HepG2 (cell line): ENCODE results near the gene NINL. TPM values are rescaled to one million over a fixed set of nuclear protein-coding genes. Genes with fewer than 3 reads are reported as not detected.

Experiments used
- ATAC-seq: fragments of 200-7000 bp; cut with Tn5 transposase; 3 replicates; pipeline ENCODE4 v1.9.1; 2020; ENCODE audit warnings: mild to moderate bottlenecking, moderate library complexity
- BruUV-seq: library from RNA; stranded (reverse); fragments of 400-500 nt; replicated peaks from 2 replicates; lab custom pipeline; 2021; lab: Mats Ljungman, UMichigan
- CTCF ChIA-PET: fragments of 300-600 bp; formaldehyde crosslinking; extraction: SDS; loops from one replicate; lab custom pipeline; 2021; ENCODE audit warnings: low total read pairs, inconsistent platforms, low intra/inter-chr PET ratio; lab: Yijun Ruan, JAX
- POLR2A ChIA-PET: fragments of 350-600 bp; sonication (Branson Sonifier 250); formaldehyde crosslinking; loops from one replicate; lab custom pipeline; 2020; ENCODE audit warnings: antibody characterized with exemption, inconsistent platforms; lab: Yijun Ruan, JAX
- DNase-seq: peaks from one replicate; pipeline ENCODE4 v3.0.0-alpha.2; 2015; ENCODE audit warnings: low spot score
- FAIRE-seq: peaks from 3 replicates; lab custom pipeline; 2011; peaks lifted over from hg19 to GRCh38; lab: Jason Lieb, UNC
- H2AFZ ChIP-seq: one replicate; pipeline ENCODE4 v1.6.1; 2011; ENCODE audit warnings: low read length, inconsistent platforms
- H3K27ac ChIP-seq: fragments of 300-600 bp; 3 replicates; pipeline ENCODE4 v1.8.0; 2011; ENCODE audit warnings: mixed run types, mild to moderate bottlenecking, mixed read lengths, low read length, inconsistent platforms; ENCODE audit not compliant: insufficient read depth; ENCODE audit errors: extremely low read length
- H3K27me3 ChIP-seq, 2 experiments: fragments of 200-600 bp in 1 of 2; 2 replicates in 1 of 2; 3 replicates in 1 of 2; pipeline versions ENCODE4 v1.6.0 to v1.8.0; 2011; ENCODE audit warnings: low read length in 2 of 2, mild to moderate bottlenecking in 2 of 2, moderate library complexity in 2 of 2, inconsistent platforms in 1 of 2; ENCODE audit not compliant: insufficient read depth in 2 of 2, control insufficient read depth in 1 of 2
- H3K36me3 ChIP-seq, 2 experiments: fragments of 200-600 bp in 1 of 2; replicated peaks in 1 of 2; 2 replicates in 1 of 2; 3 replicates in 1 of 2; pipeline versions ENCODE4 v1.5.1 to v1.8.0; 2011; ENCODE audit warnings: low read length in 2 of 2, inconsistent platforms in 1 of 2; ENCODE audit not compliant: insufficient read depth in 2 of 2, control insufficient read depth in 1 of 2
- H3K4me1 ChIP-seq: 2 replicates; pipeline ENCODE4 v1.5.1; 2012; ENCODE audit warnings: low read length, inconsistent platforms; ENCODE audit not compliant: insufficient read depth
- H3K4me2 ChIP-seq: 2 replicates; pipeline ENCODE4 v1.6.0; 2011; ENCODE audit warnings: low read depth, low read length, inconsistent platforms
- H3K4me3 ChIP-seq, 3 experiments: fragments of 200-600 bp in 1 of 3; sonication (generic), shearing (Covaris generic) in 1 of 3; replicated peaks in 1 of 3; 2 replicates each; pipeline ENCODE4 v1.5.1; 2011 to 2016; ENCODE audit warnings: low read length in 3 of 3, inconsistent platforms in 2 of 3, low read depth in 2 of 3, mild to moderate bottlenecking in 2 of 3, control low read depth in 1 of 3, mixed read lengths in 1 of 3; ENCODE audit not compliant: insufficient read depth in 1 of 3
- H3K79me2 ChIP-seq: one replicate; pipeline ENCODE4 v1.6.1; 2011; ENCODE audit warnings: low read length, inconsistent platforms; ENCODE audit not compliant: insufficient read depth
- H3K9ac ChIP-seq: 2 replicates; pipeline ENCODE4 v1.6.0; 2011; ENCODE audit warnings: mild to moderate bottlenecking, low read depth, low read length, inconsistent platforms; ENCODE audit not compliant: insufficient read depth
- H3K9me3 ChIP-seq: 2 replicates; pipeline ENCODE4 v1.5.1; 2012; ENCODE audit warnings: mild to moderate bottlenecking, low read length
- H4K20me1 ChIP-seq: 2 replicates; pipeline ENCODE4 v1.6.0; 2011; ENCODE audit warnings: inconsistent platforms, mild to moderate bottlenecking, low read length, moderate library complexity; ENCODE audit not compliant: insufficient read depth
- GFI1 ChIP-seq: sonication (generic); formaldehyde crosslinking; IDR thresholded peaks from 2 replicates; pipeline ENCODE4 v1.5.0; 2020; ENCODE audit warnings: missing genetic modification reagents, mild to moderate bottlenecking, borderline replicate concordance
- JDP2 ChIP-seq: sonication (generic); formaldehyde crosslinking; IDR thresholded peaks from 2 replicates; pipeline ENCODE4 v1.8.1; 2022; ENCODE audit warnings: missing genetic modification reagents, borderline replicate concordance
- NR3C1 ChIP-seq: sonication (generic); formaldehyde crosslinking; IDR thresholded peaks from 2 replicates; pipeline ENCODE4 v1.4.0; 2020; ENCODE audit warnings: missing genetic modification reagents
- RXRB ChIP-seq: IDR thresholded peaks from 2 replicates; pipeline ENCODE4 v1.6.1; 2016; ENCODE audit warnings: borderline replicate concordance, missing genetic modification reagents, missing compliant biosample characterization
- SATB2 ChIP-seq: sonication (generic); formaldehyde crosslinking; IDR thresholded peaks from 2 replicates; pipeline ENCODE4 v1.5.0; 2020; ENCODE audit warnings: missing genetic modification reagents
- SMAD9 ChIP-seq: sonication (generic); formaldehyde crosslinking; IDR thresholded peaks from 2 replicates; pipeline ENCODE4 v1.5.1; 2020; ENCODE audit warnings: mild to moderate bottlenecking, missing genetic modification reagents
- SMC3 ChIP-seq: IDR thresholded peaks from 2 replicates; pipeline ENCODE4 v1.6.1; 2011; ENCODE audit warnings: low read length, improper control_type of control experiment
- SNAPC2 ChIP-seq: sonication (generic); formaldehyde crosslinking; IDR thresholded peaks from 2 replicates; pipeline ENCODE4 v1.8.1; 2022; ENCODE audit warnings: mild to moderate bottlenecking, missing genetic modification reagents
- ZNF501 ChIP-seq: sonication (generic); formaldehyde crosslinking; IDR thresholded peaks from 2 replicates; pipeline ENCODE4 v1.5.1; 2020; ENCODE audit warnings: mild to moderate bottlenecking, moderate library complexity, missing genetic modification reagents
- WGBS: methylation state at CpG from one replicate; pipeline ENCODE4 v1.1.6; 2017; ENCODE audit warnings: low lambda C conversion rate; 5-methylcytosine and 5-hydroxymethylcytosine counted together
- in situ Hi-C: cut with HindIII; loops from 2 replicates; pipeline ENCODE4 v1.10.0; 2017; ENCODE audit warnings: low pct_unique_long_range_greater_than_20kb; ENCODE audit not compliant: extremely low pct_ligation_motif_present
- intact Hi-C: fragments of 100-400 bp; cut with micrococcal nuclease; formaldehyde crosslinking; loops from one replicate; pipeline ENCODE4 v1.10.0; 2022; ENCODE audit not compliant: unreplicated experiment
- polyA plus RNA-seq, 8 experiments: library from polyadenylated mRNA; depleted of rRNA in 3 of 8; stranded (reverse) in 7 of 8; unstranded in 1 of 8; fragments of >200 nt; fragmentation: Illumina TruSeq in 4 of 8; extraction: Trizol in 4 of 8; gene quantifications; 2 replicates each; pipeline versions ENCODE4 v1.2.1 to v1.2.3, GENCODE V29; 2011 to 2016; ENCODE audit warnings: low read depth in 4 of 8, missing spikeins in 1 of 8, mixed read lengths in 1 of 8; ENCODE audit not compliant: insufficient read depth in 1 of 8
- total RNA-seq, 5 experiments: library from RNA; depleted of rRNA; stranded (reverse); fragments of >200 nt; fragmentation: Illumina TruSeq; extraction: Trizol; gene quantifications; 2 replicates each; pipeline ENCODE4 v1.2.3, GENCODE V29; 2016; ENCODE audit warnings: low read depth in 1 of 5
- TF ChIP-seq, protein P1 (sequence below): sonication (generic); formaldehyde crosslinking; conservative IDR thresholded peaks from 2 replicates; pipeline ENCODE4 v1.8.1; 2023; ENCODE audit warnings: missing genetic modification reagents
- TF ChIP-seq, protein P2 (sequence below): fragments of 450-650 bp; IDR thresholded peaks from 2 replicates; pipeline ENCODE4 v1.6.1; 2017; ENCODE audit warnings: mild to moderate bottlenecking
- TF ChIP-seq, protein P3 (sequence below): sonication (generic); formaldehyde crosslinking; IDR thresholded peaks from 2 replicates; pipeline ENCODE4 v1.4.0; 2020; ENCODE audit warnings: missing genetic modification reagents
- TF ChIP-seq, protein P4 (sequence below): sonication (generic); formaldehyde crosslinking; IDR thresholded peaks from 2 replicates; pipeline ENCODE4 v1.8.1; 2022; ENCODE audit warnings: mild to moderate bottlenecking, missing genetic modification reagents

NINL gene
- total and polyA plus RNA-seq, 2 of the 13 experiments (the other 11 are each of a cell fraction or from before 2014, with no cell fraction given), result 32.3 to 34.3 TPM

DNA sequence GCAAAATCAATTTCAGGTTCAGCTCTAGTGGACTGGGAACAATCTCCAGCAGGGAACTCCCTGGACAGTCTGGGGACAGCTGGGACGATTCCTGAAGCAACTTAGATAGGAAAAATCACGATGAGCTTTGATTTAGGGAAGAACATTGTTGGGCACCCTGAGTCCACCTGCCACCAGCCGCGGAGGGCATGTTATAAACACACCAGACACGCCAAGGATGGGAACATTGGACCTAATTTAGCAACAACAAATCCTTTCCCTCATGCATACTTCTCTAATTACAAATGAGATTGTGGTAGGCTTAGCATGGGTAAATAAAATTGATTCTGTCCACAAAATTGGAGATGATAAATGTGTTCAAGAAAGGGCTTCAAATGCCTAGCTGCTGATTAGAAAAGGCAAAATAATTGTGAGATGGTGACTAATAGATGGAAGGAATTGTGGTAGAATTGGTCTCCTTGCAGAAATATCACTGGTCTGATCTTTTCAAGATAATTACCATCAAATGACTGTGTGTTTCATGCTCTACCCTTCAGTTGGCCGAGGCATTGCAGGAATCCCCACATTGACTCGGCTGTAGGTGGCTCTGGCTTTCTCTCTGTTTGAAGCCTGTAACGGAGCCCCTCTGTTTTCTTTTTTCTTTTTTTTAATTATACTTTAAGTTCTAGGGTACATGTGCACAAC is 44.6 kb upstream of the NINL start:
- H3K79me2 ChIP-seq, result peaks cover 7% of the 10 kb centered on the region
- ATAC-seq, result no peak
- BruUV-seq, result no TSS peak

DNA sequence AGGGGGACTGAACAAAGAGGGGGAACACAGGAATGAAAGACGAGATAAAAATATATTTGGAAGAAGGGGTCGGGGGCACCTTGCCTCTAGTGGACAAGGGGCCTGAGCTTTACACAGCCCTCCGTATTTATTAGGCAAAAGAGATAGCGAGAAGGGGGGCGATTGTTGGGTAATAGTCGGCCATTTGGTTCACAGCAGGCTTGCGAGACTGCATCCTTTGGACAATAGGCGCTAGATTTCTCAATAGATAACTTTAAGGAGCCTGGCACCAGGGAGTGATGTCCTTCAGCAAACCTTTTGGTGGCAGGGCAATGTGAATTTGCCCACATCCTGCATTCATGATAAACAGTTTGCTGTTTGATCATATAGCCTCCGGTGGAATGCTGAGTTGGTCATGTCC is 41.4 kb upstream of the NINL start:
- in situ Hi-C loops (no loop called here), intact Hi-C loops (no loop called here)
- WGBS, result 93% methylated on average over 9 of the region's 9 CpGs
- DNase-seq (no peak), ATAC-seq (no peak), FAIRE-seq (no peak)
- H3K9ac ChIP-seq, result no peak overlapping the region
- no peaks in the 10 kb centered on the region; a peak in 1 of 5 replicates for H3K27me3 ChIP-seq
- H4K20me1 ChIP-seq, result 0 out of 2 replicates have a peak, but pooled peaks cover 2% of the 10 kb centered on the region
- H3K27ac ChIP-seq, result no peak overlapping the region
- ChIA-PET POLR2A (interaction anchor here (1.9 kb wide), 1 partner anchor 43 kb away, joined by 6 read pairs; no protein-coding TSS in a partner anchor), CTCF (no interaction called here)
- no peak overlapping the region for H3K4me2 ChIP-seq
- H3K36me3 ChIP-seq, result no peaks in the 10 kb centered on the region
- no peak overlapping the region for H2AFZ ChIP-seq
- peaks cover 26% of the 10 kb centered on the region for H3K4me1 ChIP-seq
- no TSS peak for BruUV-seq
- peaks cover 30% of the 10 kb centered on the region for H3K79me2 ChIP-seq
- no peak overlapping the region for H3K4me3 ChIP-seq
- H3K9me3 ChIP-seq, result no peaks in the 10 kb centered on the region
- TF ChIP-seq NR3C1 (no peak), RXRB (no peak), GFI1 (CRISPR knock-in tag) (no peak)
- TF ChIP-seq, protein P1, sequence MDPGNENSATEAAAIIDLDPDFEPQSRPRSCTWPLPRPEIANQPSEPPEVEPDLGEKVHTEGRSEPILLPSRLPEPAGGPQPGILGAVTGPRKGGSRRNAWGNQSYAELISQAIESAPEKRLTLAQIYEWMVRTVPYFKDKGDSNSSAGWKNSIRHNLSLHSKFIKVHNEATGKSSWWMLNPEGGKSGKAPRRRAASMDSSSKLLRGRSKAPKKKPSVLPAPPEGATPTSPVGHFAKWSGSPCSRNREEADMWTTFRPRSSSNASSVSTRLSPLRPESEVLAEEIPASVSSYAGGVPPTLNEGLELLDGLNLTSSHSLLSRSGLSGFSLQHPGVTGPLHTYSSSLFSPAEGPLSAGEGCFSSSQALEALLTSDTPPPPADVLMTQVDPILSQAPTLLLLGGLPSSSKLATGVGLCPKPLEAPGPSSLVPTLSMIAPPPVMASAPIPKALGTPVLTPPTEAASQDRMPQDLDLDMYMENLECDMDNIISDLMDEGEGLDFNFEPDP (CRISPR knock-in tag), result 0 out of 2 replicates have a peak, but pooled peaks have one; percentile 13
- TF ChIP-seq, protein P2, sequence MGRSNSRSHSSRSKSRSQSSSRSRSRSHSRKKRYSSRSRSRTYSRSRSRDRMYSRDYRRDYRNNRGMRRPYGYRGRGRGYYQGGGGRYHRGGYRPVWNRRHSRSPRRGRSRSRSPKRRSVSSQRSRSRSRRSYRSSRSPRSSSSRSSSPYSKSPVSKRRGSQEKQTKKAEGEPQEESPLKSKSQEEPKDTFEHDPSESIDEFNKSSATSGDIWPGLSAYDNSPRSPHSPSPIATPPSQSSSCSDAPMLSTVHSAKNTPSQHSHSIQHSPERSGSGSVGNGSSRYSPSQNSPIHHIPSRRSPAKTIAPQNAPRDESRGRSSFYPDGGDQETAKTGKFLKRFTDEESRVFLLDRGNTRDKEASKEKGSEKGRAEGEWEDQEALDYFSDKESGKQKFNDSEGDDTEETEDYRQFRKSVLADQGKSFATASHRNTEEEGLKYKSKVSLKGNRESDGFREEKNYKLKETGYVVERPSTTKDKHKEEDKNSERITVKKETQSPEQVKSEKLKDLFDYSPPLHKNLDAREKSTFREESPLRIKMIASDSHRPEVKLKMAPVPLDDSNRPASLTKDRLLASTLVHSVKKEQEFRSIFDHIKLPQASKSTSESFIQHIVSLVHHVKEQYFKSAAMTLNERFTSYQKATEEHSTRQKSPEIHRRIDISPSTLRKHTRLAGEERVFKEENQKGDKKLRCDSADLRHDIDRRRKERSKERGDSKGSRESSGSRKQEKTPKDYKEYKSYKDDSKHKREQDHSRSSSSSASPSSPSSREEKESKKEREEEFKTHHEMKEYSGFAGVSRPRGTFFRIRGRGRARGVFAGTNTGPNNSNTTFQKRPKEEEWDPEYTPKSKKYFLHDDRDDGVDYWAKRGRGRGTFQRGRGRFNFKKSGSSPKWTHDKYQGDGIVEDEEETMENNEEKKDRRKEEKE, result no peak
- TF ChIP-seq, protein P3, sequence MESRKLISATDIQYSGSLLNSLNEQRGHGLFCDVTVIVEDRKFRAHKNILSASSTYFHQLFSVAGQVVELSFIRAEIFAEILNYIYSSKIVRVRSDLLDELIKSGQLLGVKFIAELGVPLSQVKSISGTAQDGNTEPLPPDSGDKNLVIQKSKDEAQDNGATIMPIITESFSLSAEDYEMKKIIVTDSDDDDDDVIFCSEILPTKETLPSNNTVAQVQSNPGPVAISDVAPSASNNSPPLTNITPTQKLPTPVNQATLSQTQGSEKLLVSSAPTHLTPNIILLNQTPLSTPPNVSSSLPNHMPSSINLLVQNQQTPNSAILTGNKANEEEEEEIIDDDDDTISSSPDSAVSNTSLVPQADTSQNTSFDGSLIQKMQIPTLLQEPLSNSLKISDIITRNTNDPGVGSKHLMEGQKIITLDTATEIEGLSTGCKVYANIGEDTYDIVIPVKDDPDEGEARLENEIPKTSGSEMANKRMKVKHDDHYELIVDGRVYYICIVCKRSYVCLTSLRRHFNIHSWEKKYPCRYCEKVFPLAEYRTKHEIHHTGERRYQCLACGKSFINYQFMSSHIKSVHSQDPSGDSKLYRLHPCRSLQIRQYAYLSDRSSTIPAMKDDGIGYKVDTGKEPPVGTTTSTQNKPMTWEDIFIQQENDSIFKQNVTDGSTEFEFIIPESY (CRISPR knock-in tag), result peak; percentile 71

More for the DNA sequence above, 44.6 kb upstream of the NINL start:
- H3K9ac ChIP-seq, result no peak overlapping the region
- no peak overlapping the region for H3K4me3 ChIP-seq
- intact Hi-C loops (no loop called here), in situ Hi-C loops (no loop called here)
- DNase-seq (no peak), FAIRE-seq (no peak)
- no peaks in the 10 kb centered on the region for H4K20me1 ChIP-seq
- H3K27ac ChIP-seq, result no peak overlapping the region
- ChIA-PET CTCF (no interaction called here), POLR2A (no interaction called here)
- H3K36me3 ChIP-seq, result no peaks in the 10 kb centered on the region
- WGBS, result 82% methylated on average over 8 of the region's 8 CpGs
- H3K4me1 ChIP-seq, result peaks cover 9% of the 10 kb centered on the region
- no peaks in the 10 kb centered on the region for H3K9me3 ChIP-seq
- H3K27me3 ChIP-seq, result no peaks in the 10 kb centered on the region
- no peak overlapping the region for H3K4me2 ChIP-seq
- TF ChIP-seq, protein P4, sequence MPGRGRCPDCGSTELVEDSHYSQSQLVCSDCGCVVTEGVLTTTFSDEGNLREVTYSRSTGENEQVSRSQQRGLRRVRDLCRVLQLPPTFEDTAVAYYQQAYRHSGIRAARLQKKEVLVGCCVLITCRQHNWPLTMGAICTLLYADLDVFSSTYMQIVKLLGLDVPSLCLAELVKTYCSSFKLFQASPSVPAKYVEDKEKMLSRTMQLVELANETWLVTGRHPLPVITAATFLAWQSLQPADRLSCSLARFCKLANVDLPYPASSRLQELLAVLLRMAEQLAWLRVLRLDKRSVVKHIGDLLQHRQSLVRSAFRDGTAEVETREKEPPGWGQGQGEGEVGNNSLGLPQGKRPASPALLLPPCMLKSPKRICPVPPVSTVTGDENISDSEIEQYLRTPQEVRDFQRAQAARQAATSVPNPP (CRISPR knock-in tag), result no peak
- TF ChIP-seq SATB2 (CRISPR knock-in tag) (no peak), ZNF501 (CRISPR knock-in tag) (no peak), SMAD9 (no peak), JDP2 (CRISPR knock-in tag) (no peak), SNAPC2 (CRISPR knock-in tag) (no peak), SMC3 (no peak)
- H2AFZ ChIP-seq, result no peak overlapping the region
